GM18505 (cell line): ENCODE data around the gene ZRANB2.

Experiments used
- ATAC-seq: cut with Tn5 transposase; IDR thresholded peaks from one replicate; pipeline ENCODE4 v1.9.1; 2021; ENCODE audit not compliant: unreplicated experiment
- POLR2A ChIP-seq: IDR thresholded peaks from 4 replicates; pipeline ENCODE4 v1.6.1; 2011; ENCODE audit warnings: borderline replicate concordance; ENCODE audit not compliant: insufficient read depth, insufficient read length; ENCODE audit errors: extremely low read depth

The ZRANB2 gene

GRCh38 chr1:71087713-71088112 lies 6.9 kb upstream of the ZRANB2 start:
- no peak for TF ChIP-seq POLR2A
- no peak for ATAC-seq

- ATAC-seq, result no peak
- TF ChIP-seq POLR2A, result no peak
Observed at GRCh38 chr1:71087060-71087459, 6.2 kb upstream of the ZRANB2 start.

- no peak for TF ChIP-seq POLR2A
- ATAC-seq, result no peak
Observed at GRCh38 chr1:71086331-71086730, 5.5 kb upstream of the ZRANB2 start.

GRCh38 chr1:71083271-71083670 lies 2.4 kb upstream of the ZRANB2 start:
- no peak for ATAC-seq
- no peak for TF ChIP-seq POLR2A

- no peak for ATAC-seq
- no peak for TF ChIP-seq POLR2A
Observed at GRCh38 chr1:71081697-71082080, 854 bp upstream of the ZRANB2 start.

- TF ChIP-seq POLR2A, result no peak
- ATAC-seq, result peak; percentile 3
Observed at GRCh38 chr1:71080230-71080738, 551 bp downstream of the ZRANB2 start.

GRCh38 chr1:71074681-71075080 lies 6.2 kb downstream of the ZRANB2 start:
- no peak for ATAC-seq
- no peak for TF ChIP-seq POLR2A

- no peak for TF ChIP-seq POLR2A
- ATAC-seq, result no peak
Observed at GRCh38 chr1:71072273-71072672, 8.6 kb downstream of the ZRANB2 start.

GRCh38 chr1:71071720-71072119 lies 9.1 kb downstream of the ZRANB2 start:
- ATAC-seq, result no peak
- no peak for TF ChIP-seq POLR2A

GRCh38 chr1:71068325-71069240 lies 12.3 kb downstream of the ZRANB2 start:
- no peak for TF ChIP-seq POLR2A
- ATAC-seq, result peak; percentile 90

GRCh38 chr1:71054791-71055190 lies 26.0 kb downstream of the ZRANB2 start:
- no peak for ATAC-seq
- TF ChIP-seq POLR2A, result no peak

- peak; percentile 20 for TF ChIP-seq POLR2A
- no peak for ATAC-seq
Observed at GRCh38 chr1:71054281-71054731, 26.5 kb downstream of the ZRANB2 start.

GRCh38 chr1:71053758-71054157 lies 27.1 kb downstream of the ZRANB2 start:
- no peak for ATAC-seq
- TF ChIP-seq POLR2A, result no peak

GRCh38 chr1:71053146-71053545 lies 27.7 kb downstream of the ZRANB2 start:
- no peak for ATAC-seq
- TF ChIP-seq POLR2A, result no peak
